HG03064 (cell line): Measurements from ENCODE around the gene LRRN4CL.
"Not testable (repeated sequence)": the region's sequence is repeated elsewhere in the genome, so short reads cannot be mapped to it uniquely, and the experiment has no call there.

ENCODE experiments used
- ATAC-seq: cut with Tn5 transposase; IDR thresholded peaks from one replicate; pipeline ENCODE4 v1.9.1; 2021; ENCODE audit warnings: low read depth; ENCODE audit not compliant: unreplicated experiment

LRRN4CL gene

GRCh38 chr11:62710001-62710345 is 20.6 kb upstream of the LRRN4CL start:
- ATAC-seq = no peak

DNA sequence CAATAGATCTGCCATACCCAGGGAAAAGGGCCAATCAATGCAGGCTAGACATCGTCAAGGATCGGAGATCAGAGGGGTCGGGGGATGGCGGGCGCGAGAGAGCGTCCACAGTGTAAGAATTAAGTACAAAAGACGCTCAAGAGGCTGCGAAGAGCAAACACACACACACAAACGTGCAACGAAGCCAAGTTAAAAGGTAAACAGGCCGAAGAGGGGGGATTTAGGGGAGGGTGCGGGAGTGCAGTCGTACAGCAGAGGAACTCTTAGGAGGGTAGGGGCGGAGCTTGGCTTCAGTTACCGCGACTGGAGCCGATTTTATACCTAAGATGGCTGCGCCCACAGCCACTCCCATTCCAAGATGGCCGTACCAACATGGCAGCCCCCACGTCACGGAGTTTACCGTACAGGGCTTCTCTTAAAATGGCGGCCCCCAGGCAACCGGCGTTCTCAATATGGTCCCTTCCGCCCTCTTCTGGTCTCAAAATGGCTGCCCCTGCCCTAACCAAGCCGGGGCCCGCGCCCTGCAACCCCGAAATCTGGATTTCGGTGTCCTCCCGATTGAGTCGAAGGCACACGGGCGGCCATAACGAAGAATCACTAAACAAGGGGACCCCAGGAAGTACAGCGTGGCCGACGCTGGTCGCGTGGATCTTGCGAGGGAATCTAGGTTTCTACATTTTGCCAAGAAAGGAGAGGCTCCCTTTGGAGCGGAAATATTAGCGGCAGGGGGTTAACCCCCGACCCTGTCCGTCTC is 20.1 kb upstream of the LRRN4CL start:
- peak; percentile 66 for ATAC-seq

- no peak for ATAC-seq
Observed at GRCh38 chr11:62708793-62709192, 19.5 kb upstream of the LRRN4CL start.

DNA sequence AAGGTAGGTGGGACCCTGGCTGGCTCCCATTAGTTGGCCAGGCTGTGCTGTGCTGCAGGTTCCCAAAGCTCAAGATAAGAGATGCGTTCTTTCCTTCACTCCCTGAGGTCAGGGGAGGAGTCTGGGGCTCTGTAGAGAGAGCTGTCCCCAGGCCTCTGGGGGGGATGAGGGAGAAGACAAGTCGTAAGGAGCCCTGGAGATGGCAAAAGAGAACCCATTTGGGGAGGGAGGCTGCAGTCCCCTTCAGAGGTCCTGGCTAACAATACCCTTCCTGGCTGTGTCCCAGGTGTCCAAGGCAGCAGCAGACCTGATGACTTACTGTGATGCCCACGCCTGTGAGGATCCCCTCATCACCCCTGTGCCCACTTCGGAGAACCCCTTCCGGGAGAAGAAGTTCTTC is 19.1 kb upstream of the LRRN4CL start:
- no peak for ATAC-seq

- no peak for ATAC-seq
Observed at GRCh38 chr11:62707277-62707861, 18.0 kb upstream of the LRRN4CL start, which contains the start of the genes BSCL2 and GNG3. Gene BSCL2, minus strand, starts transcription at chr11:62707424. Its CDS starts 229 bp downstream, at chr11:62707195. Gene GNG3, plus strand, starts transcription at chr11:62707676. Its CDS starts 620 bp downstream, at chr11:62708296.

DNA sequence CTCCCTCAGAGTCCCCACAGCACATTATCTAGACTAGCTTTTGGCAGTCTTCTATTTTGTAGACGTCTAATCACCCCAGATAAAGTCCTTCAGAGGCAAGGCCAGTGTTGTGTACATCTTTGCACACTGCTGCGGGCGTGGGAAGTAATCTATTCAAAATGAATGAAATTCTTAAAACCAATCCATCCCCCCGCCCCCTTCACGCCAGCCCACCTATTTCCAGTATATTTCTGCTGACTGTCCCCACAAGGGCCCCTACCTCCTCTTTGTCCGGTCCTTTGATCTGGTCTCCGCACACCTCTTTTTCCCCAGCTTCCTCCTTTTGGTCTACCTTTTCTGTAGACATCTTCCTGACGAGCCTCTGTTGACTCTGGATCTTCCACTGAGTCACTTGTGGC is 17.5 kb upstream of the LRRN4CL start:
- ATAC-seq = no peak

DNA sequence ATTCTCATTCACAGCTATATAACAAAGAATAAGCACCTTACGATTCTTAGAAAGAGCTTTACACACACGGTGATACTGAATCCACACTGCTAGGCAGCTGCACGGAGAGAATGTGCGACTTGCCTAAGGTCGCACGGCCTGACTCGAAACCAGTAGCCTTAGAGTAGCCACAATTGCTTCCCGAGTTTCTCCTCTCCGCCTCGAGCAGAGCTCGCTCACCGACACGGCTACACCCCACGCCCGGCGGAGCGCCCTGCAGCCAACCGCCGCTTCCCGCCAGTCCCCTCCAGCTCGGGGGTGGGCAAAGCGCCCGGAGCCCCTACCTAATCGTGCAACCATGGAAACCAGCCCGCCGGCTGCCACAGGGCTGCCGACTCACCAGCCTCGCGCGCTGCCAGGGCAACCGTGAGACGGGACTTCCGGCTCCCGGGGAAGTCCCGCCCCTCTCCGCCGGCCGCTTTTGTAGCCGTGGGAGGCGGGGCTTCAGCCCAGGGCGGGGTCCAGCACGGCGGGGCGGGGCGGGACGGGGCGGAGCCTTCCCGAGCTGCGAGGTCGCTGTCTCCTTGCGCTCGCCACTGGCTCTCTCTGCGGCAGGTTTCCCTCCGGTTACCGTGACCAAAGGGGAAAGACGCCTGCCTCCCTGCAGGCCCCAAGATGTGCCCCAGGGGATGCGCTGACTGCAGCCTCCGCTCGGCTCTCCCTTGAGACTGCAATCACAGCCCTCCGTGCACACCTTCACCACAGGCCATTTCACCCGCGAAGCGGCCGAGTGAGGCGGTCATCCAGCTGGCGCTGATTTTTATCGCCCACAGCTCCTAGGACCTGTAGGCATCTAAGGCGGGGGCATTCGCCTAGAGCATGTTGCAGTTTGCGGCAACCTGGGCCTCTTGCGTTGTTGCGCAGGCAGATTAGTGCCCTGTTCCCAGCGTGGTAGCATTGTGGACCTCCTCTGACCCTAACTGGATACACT is 16.8 kb upstream of the LRRN4CL start:
- ATAC-seq = peak; percentile 49

DNA sequence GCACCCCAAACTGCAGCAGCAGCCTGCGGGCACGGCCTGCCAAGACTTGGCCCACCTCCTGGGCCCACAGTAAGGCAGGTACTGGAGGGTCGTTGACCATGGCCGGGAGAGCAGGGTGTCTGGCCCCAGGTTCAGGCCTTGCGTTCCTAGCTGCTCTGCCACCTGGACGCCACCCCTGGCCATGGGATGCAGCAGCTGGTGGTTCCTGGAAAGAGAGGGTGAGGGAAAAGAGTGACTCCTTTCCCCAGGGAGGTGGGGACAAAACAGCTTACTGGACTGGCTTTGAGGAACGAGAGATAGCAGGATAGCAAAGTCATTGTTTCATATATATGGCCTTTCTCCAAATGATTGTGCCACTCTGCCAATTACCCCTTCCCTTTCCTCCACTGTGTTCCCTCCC is 16.1 kb upstream of the LRRN4CL start:
- ATAC-seq = no peak

DNA sequence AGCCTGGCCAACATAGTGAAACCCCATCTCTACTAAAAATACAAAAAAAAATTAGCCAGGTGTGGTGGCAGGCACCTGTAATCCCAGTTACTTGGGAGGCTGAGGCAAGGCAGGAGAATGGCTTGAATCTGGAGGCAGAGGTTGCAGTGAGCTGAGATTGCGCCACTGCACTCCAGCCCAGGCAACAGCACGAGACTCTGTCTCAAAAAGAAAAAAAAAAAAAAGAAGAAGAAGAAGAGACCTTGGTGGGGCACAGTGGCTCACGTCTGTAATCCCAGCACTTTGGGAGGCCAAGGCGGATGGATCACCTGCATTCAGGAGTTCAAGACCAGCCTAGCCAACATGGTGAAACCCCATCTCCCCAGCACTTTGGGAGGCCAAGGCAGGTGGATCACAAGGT is 14.6 kb upstream of the LRRN4CL start:
- not testable (repeated sequence) for ATAC-seq

- ATAC-seq = no peak
Observed at GRCh38 chr11:62702246-62702645, 12.9 kb upstream of the LRRN4CL start.

DNA sequence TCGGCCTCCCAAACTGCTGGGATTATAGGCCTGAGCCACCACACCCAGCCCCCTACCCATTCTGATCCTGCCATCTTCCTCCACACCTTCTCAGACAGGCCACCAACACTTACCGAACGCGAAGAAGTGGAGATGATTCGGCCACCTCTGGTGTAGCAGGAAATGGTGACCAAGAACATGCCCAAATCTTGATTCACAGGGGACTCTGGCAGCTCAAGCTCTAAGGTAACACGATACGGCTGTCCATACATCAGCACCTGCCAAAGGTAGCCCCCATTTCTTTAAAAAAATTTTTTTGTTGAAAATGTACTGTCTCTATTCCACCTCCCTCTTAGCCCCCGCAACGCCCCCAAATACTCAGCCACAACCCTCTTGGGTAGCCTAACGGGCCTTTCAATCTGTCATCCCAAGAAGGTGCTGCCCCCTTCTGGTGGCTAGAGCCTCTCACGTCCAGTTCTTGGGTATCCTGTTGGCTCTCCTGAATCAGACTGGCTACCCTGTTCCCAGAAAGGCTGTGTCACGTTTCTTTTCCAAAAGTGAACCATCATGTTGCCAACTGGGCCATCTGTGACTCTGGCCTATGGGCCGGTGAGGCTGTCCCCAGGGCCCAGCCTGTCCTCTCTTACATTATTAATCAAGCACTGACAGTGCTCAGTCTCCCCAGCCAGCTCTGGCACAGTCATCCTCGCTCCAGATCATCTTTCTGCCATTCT is 5.3 kb upstream of the LRRN4CL start:
- no peak for ATAC-seq

- not testable (repeated sequence) for ATAC-seq
Observed at GRCh38 chr11:62693624-62694023, 4.3 kb upstream of the LRRN4CL start.

DNA sequence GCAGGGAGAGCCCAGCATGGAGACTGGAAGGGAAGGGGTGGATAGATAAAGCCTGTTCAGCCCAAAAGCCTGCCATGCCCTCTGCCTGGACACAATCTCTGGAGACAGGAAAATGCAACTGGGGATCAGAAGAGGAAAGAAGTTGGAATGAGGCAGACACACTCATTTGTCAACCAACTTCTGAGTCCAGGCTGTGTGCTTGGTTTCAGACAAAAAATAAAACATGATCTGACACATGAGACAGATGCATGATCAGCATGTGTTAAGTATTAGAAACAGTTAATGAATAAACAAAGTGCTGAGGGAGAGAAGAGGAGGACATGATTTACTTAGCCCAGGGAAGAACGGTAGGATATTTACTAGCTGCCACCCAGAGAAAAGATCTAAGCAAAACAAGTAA is 839 bp downstream of the LRRN4CL start:
- ATAC-seq = no peak

GRCh38 chr11:62687508-62688396 is 1.6 kb downstream of the LRRN4CL start:
- no peak for ATAC-seq

- ATAC-seq = no peak
Observed at GRCh38 chr11:62682518-62682917, 6.8 kb downstream of the LRRN4CL start.

DNA sequence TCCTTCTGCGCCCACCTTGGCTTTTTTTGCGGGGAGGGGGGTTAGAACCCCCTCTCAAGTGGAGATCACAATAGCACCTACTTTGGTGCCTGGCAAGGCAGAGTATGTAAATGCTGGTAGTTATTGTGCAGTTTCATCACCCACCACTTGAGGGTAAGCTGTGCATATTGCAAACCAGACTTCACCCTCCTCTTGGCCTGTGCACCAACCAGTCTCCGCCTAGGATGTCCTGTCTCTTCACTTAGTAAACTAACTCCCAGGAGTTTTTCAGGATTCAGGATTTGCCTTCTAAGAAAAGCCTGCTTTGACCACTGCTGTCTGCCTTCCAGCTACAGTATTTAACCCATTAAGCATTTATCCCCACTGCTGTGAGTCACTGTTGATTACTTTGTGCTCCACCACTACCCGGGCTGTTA is 8.5 kb downstream of the LRRN4CL start:
- ATAC-seq = no peak

DNA sequence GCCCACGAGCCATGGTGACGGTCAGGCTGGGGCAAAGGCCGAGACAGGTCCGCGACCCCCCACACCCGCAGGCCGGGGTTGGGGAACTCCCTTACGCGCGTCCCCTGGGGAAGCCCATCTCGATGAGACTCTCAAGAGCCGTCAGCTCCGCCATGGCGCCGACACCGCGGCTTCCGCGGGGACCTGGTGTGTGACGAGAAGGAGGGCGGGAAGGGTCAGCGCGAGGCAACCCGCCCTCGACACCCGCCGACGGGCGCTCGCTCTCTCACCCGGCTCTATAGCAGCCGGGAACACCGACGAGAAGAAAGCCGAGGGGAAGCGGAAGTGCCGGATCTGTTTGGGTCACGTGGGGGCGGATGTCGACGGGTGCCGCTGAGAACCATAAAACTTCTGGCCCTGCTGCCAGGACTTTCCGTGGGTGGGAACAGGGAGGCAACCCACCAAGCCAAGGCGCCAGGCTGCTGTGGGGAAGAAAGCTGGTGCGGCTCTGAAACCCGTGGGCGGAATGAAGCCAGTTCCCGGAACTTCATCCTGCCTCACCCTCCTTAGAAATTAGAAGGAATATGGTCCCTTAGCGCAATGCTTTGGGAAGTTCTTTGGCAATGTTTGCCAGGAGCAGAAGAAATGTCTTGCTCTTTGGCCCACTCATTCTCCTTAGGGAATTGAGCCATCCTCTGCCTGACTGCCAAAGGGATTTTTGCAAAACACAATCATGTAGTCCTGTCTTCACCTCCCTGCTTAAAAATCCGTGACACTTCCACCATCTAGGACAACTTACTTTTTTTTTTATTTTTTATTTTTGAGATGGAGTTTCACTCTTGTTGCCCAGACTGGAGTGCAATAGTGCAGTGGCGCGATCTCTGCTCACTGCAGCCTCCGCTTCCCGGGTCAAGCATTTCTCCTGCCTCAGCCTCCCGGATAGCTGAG is 10.3 kb downstream of the LRRN4CL start, which contains the start of gene UBXN1:
UBXN1 (minus strand) TSS at position 304 of the 927 bp plus-strand sequence; CDS start at position 154, 150 bp downstream.
- peak; percentile 50 for ATAC-seq

DNA sequence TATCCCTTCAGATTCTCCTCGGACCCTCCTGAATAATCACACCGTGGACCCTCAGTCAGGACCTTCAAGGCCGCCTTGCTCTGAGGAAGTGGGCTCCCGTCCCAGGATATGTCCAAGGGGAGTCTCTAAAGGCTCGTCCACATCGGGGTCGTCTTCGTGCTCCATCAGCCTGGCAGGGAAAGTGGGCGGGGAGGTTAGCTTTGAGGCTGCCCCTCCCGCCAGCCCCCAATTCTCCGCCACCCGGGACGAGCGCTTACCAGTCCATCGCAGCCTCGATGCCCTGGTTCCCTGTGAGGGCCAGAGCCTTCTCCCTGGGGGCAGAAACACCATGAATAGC is 10.9 kb downstream of the LRRN4CL start:
- ATAC-seq = no peak
